Measurements from ENCODE around the gene ATP9B.
"Not testable (repeated sequence)": the region's sequence is repeated elsewhere in the genome, so short reads cannot be mapped to it uniquely, and the experiment has no call there.

Gene ATP9B

DNA sequence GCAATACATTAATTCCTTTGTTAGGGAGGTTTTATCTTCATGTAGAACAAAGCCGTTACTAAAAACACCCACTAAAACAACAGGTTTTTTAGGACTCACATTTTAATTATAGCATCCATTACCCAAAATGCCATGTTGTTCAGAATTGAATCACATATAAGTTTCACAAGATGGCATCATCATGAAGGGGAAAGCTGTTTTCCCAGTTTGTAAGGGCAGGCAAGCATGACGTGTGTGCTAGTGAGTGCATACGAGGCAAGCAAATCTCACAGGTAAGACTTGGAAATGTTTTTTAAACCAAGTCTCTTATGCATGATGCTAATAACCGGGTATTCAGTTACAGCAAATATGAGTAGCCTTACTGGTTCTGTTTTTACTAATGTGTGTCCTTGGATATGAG is 214.7 kb downstream of the ATP9B start:
- no peak for DNase-seq (ENCODE audit: low read depth in 2 of 2)

DNA sequence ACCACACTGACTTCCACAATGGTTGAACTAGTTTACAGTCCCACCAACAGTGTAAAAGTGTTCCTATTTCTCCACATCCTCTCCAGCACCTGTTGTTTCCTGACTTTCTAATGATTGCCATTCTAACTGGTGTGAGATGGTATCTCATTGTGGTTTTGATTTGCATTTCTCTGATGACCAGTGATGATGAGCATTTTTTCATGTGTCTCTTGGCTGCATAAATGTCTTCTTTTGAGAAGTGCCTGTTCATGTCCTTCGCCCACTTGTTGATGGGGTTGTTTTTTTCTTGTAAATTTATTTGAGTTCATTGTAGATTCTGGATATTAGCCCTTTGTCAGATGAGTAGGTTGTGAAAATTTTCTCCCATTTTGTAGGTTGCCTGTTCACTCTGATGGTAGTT is 216.0 kb downstream of the ATP9B start:
- DNase-seq (ENCODE audit: low read depth in 2 of 2): not testable (repeated sequence)

DNA sequence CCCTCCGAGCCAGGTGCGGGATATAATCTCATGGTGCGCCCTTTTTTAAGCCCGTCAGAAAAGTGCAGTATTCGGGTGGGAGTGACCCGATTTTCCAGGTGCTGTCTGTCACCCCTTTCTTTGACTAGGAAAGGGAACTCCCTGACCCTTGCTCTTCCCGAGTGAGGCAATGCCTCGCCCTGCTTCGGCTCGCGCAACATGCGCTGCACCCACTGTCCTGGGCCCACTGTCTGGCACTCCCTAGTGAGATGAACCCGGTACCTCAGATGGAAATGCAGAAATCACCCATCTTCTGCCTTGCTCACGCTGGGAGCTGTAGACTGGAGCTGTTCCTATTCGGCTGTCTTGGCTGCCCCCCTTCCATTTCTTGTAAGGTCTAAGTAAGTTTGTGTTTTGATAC is 221.2 kb downstream of the ATP9B start:
- DNase-seq (ENCODE audit: low read depth in 2 of 2): not testable (repeated sequence)

DNA sequence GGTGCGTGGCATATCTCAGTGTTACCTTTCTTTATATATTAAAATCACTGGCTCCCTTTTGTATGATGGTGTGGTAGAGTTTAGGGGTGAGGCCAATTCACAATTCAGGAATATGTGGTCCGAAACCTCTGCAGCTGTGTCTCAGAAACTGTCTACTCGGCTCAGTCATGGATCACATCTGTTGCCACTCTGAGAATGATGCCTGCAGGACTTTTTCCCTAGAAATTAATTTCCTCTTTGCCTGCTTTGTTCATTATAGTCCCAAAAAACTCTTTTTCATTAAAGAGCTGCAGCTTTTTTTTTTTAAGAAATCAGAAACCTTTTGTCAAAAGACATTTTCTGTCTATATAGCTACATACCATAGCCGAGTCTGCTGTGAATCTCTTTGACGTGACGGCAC is 221.7 kb downstream of the ATP9B start:
- DNase-seq (ENCODE audit: low read depth in 2 of 2): no peak

DNA sequence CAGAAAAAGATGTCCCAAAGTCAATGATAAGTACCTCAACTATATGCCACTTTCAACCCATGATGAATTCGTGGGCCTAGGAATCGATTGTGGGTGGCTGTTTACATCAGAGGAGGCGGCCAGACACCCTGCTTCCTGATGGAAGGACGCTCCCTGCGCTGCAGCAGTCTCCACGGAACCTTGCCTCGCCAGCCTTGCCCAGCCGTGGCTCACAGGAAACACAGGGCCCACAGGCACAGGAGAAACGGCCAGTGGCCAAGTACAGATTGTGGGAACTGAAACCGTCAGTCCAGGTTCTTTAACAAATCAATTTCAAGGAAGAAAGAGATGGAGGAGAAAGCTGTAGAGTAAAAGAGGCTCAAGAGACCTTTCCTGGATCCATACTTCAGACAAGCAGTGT is 225.0 kb downstream of the ATP9B start:
- no peak for DNase-seq (ENCODE audit: low read depth in 2 of 2)

DNA sequence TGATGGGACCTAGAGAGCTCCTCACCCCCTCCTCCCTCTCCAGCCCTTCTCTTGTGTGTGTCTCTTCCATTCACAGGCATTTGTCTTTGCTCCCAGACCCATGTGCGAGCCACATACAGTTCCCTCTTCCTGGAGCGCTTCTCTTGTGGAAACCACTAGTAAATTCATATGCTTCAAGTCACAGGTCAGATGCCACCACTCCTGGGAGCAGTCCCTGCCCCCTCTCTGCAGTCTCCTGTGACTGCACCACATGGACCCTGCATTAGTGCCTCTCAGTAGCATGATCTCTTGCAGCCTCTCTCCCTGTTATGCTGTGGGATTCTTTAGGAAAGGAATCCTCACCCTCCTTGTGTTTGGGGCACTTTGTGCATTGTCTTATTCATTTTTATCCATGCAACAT is 230.1 kb downstream of the ATP9B start:
- DNase-seq (ENCODE audit: low read depth in 2 of 2): no peak

DNA sequence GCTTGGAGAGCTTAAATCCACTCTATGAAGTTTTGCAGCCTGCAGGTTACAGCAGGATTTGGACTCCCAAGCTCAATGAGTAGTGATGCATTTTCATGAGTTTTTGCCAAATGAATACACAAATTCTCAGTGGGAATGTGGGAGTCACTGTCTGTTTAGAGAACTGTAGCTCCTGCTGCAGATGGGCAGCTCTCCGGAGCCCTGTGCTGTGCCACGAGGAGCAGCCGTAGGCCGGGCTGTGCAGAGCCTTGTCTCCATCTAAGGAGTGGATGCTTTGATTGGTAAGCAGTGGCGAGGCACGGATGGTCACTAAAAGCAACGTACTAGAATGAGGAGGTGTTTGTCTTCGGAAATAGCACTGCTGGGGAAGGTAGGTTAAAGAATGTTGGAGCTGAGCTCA is 230.5 kb downstream of the ATP9B start:
- DNase-seq (ENCODE audit: low read depth in 2 of 2): no peak

- no peak for DNase-seq (ENCODE audit: low read depth in 2 of 2)
Observed at GRCh38 chr18:79300413-79300812, 231.2 kb downstream of the ATP9B start.

DNA sequence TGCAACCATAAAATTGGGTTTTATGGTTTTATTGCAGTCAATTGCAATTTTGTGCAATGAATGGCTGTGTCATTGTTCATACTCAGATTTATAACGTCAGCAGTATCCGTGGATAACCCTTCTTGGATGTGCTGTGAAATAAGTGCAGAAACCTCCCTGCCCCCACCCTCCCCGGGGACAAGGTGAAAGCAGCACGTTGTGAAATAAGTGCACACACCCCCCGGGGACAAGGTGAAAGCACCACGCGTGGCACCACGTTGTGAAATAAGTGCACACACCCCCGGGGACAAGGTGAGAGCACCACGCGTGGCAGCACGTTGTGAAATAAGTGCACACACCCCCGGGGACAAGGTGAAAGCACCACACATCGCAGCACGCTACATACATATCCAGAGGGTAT is 232.9 kb downstream of the ATP9B start:
- DNase-seq (ENCODE audit: low read depth in 2 of 2): no peak

DNA sequence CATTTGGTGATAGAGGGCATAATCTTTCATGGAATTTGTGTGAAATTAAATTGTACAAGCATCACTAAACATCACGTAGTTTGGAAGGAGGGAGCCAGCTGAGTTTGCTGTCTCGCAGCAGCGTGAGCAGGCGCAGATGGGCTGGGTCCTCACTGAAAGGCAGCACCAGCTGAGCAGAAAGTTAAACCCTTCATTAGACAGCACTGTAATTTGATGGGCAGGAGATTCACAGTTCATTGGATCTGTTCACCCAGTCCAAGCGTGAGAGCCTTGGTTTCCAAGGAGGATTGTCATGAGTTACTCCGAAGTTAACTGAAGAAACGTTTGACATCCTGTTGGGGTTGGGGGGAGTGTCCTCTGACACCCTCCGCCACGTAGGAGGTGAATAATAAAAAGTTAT is 236.7 kb downstream of the ATP9B start:
- DNase-seq (ENCODE audit: low read depth in 2 of 2): no peak

GRCh38 chr18:79309614-79310358 is 240.6 kb downstream of the ATP9B start:
- DNase-seq (ENCODE audit: low read depth in 2 of 2): no peak

- no peak for DNase-seq (ENCODE audit: low read depth in 2 of 2)
Observed at GRCh38 chr18:79314838-79315388, 245.7 kb downstream of the ATP9B start.

GRCh38 chr18:79315596-79315995 is 246.4 kb downstream of the ATP9B start:
- DNase-seq (ENCODE audit: low read depth in 2 of 2): no peak

GRCh38 chr18:79317703-79318102 is 248.5 kb downstream of the ATP9B start:
- no peak for DNase-seq (ENCODE audit: low read depth in 2 of 2)

- DNase-seq (ENCODE audit: low read depth in 2 of 2): no peak
Observed at GRCh38 chr18:79318142-79318673, 249.0 kb downstream of the ATP9B start.

GRCh38 chr18:79320216-79320850 is 251.1 kb downstream of the ATP9B start:
- no peak for DNase-seq (ENCODE audit: low read depth in 2 of 2)

GRCh38 chr18:79321625-79322405 is 252.6 kb downstream of the ATP9B start:
- DNase-seq (ENCODE audit: low read depth in 2 of 2): no peak

DNA sequence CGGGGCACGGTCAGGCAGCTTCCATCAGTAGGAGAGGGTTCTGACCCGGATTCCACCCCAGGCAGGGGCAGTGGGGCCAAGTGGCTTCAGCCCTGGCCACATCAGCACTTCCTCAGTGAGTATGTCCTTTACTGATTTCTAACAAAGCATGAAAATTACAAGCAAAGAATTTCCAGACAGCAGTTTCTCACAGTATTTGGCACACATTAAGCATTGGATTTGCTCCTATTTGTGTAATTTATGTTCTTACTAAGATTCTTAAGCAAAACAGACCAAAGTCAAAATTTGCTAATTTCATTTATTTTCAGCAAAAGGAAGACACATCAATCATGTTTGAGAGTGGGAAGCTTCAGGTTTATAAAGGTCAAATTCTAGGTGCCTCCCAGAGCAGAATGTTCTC is 253.2 kb downstream of the ATP9B start:
- no peak for DNase-seq (ENCODE audit: low read depth in 2 of 2)

- DNase-seq (ENCODE audit: low read depth in 2 of 2): no peak
Observed at GRCh38 chr18:79323471-79323870, 254.3 kb downstream of the ATP9B start.

DNA sequence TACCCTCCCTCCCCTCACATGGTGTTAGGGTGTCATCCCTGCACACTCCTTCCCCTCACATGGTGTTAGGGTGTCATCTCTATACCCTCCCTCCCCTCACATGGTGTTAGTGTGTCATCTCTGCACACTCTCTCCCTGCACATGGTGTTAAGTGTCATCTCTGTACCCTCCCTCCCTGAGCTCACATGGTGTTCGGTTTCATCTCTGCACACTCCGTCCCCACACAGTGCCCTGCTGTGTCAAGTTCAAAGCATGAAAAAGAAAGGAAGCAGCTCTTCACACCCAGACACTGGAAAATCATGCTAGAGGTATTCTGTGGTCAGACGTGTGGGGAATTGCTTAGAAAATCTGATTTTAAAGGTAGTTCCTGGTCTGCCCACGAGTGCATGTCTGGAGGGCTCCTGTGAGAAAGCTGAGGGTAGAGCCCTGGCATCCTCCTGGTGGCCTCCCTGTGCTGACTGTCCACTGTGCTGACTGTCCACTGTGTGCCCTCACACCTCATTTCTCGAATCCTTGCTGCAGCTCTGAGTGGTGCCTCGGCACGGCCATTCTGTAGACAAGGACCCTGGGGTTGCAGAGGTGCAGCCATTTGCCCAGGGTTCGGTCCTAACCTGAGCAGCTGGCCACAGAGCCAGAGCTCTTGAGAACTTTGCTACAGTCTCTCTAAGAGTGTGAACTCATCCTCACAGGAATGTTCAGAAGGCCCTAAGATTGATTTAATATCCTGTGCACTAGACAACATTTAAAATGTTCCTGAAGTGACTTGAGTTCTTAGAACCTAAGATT is 257.4 kb downstream of the ATP9B start:
- DNase-seq (ENCODE audit: low read depth in 2 of 2): no peak

DNA sequence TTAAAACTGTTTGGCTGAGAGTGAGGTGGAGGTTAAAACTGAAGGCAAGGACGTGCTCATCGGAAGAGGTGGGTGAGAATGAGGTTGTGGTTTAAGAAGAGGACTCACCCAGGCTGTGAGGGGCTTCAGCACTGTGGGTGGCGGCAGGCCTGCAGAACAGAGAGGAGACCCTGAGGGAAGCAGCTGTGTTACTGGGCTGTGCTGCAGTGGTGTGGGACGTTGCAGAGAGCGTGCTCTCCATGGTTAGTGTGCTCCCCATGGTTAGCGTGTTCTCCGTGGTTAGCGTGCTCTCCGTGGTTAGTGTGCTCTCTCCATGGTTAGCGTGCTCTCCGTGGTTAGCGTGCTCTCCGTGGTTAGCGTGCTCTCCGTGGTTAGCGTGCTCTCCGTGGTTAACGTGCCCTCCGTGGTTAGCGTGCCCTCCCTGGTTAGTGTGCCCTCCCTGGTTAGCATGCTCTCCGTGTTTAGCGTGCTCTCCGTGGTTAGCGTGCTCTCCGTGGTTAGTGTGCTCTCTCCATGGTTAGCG is 258.1 kb downstream of the ATP9B start:
- no peak for DNase-seq (ENCODE audit: low read depth in 2 of 2)
